ENCODE data around the gene EFEMP2.

GRCh38 chr11:65850217-65851082 lies 22.1 kb downstream of the EFEMP2 start:
- no peak for TF ChIP-seq POLR2A (IDR thresholded peaks at IDR 0.05)
- no peak for TF ChIP-seq CTCF (IDR thresholded peaks at IDR 0.05)
